GM19099 (cell line): Measurements from ENCODE around the gene GEMIN8.

Experiments
- POLR2A ChIP-seq: IDR thresholded peaks from 3 replicates; pipeline ENCODE4 v1.6.1; 2011; ENCODE audit warnings: low read depth; ENCODE audit not compliant: insufficient read length; ENCODE audit errors: extremely low read depth

GEMIN8 gene

GRCh38 chrX:14027511-14028019 lies 2.1 kb downstream of the GEMIN8 start:
- no peak for TF ChIP-seq POLR2A

DNA sequence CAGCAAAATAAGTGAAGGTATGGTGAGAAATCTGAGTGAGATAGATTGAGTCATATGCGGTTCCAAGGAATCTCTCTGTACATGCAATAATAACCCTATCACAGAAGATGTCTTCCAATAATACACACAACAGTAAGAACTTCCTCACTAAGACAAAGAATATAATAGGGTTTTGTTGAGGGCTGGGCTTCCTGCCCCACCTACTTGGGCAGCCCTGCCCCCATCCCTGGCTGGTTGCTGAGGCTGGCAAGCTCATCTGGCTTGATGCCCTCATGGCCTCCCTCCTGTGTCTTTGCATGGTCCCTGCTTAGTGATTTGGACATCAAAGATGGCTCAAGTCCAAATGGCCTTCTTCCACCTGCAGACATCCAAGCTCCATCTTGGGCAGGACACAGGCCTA lies 2.7 kb downstream of the GEMIN8 start:
- no peak for TF ChIP-seq POLR2A

DNA sequence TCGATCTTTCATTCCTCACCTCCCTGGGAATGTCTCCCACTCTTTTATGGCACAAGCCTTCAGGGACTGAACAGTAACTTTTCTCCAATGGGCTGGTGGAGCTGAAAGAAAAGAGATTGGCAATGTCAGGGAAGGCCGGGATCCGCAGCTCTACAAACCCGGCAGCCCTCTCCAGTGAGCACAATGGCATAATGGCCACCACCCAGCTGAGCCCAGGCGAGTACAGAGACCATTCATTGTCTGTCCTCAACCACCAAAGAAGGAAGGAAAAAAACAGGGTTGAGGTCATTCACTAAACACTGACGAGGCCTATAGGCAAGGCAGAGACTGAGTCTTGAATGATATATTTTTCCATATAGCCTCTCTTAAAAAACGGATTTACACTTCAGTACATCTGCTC lies 3.6 kb downstream of the GEMIN8 start:
- TF ChIP-seq POLR2A: no peak

- TF ChIP-seq POLR2A: no peak
These were observed 7.7 kb downstream of the GEMIN8 start for GRCh38 chrX:14022019-14022418.

DNA sequence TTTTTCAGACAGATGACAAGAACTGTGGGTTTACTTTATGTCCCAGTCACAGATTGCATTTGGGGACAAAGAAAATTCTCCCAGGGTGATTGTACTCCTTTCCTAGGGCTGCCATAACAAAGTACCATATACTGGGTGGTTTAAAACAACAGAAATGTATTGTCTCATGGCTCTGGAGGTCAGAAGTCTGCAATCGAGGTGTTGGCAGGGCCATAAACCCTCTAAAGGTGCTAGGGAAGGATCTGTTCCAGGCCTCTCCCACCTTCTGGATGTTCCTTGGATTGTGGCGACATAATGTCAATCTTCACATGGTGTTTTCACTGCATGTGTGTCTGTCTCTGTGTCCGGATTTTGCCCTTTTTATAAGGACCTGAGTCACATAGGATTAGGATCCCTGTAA lies 12.3 kb downstream of the GEMIN8 start:
- no peak for TF ChIP-seq POLR2A

DNA sequence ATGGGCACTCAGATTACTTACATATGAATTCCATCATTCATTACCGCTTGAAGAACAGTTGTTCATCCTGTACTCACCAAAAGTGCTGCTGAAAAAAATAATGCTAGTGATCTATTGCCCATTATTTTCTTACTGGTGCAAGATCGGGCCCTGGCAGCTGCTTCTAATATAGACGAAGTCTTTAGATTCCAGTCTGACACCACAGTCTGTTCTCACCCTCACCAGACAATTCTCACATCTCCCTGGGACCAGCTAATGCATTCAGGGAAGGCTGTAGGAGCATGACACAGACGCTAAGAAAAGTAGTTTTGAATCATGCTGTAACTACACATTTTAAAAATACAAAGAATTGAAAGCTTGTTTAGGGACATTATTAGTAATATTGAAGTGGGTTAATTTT lies 13.8 kb downstream of the GEMIN8 start:
- no peak for TF ChIP-seq POLR2A

DNA sequence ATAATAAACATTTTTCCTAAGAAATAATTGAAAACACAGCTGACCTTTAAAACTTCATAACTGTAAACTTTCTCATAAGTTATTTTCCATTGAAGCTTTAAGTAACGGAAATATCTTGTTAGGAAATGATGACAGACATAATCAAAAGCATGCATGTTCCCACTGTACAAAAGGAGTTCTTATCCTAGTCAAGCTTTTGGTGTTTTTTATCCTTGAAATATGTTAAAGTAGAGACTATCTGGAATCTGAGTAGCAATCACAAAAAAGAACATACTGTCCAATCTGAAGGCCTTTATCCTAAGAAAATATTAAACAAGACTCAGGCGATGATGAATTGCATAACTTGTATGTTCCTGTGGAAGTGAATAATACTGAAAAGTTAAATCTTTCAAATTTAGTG lies 14.4 kb downstream of the GEMIN8 start:
- TF ChIP-seq POLR2A: no peak

GRCh38 chrX:14014526-14014925 lies 15.2 kb downstream of the GEMIN8 start:
- TF ChIP-seq POLR2A: no peak

DNA sequence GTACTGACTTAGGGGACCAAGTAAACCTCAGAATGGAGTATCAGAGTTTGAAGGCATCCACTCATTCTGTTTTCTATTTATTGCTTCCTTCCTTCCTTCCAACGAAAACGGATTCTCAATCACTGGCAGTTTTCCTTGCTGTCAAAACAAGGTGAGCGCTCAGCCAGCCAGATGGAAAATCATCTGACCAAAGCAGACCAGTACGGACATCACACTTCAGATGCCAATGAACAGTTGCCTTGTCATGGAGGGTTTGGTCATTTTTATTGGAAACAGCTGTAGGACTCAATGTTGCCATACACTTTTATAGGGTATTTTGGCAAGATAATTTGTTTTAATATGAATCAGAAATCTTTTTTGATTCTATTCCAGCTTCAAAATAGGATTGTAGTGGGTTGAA lies 16.6 kb downstream of the GEMIN8 start:
- no peak for TF ChIP-seq POLR2A

GRCh38 chrX:14010566-14010965 lies 19.1 kb downstream of the GEMIN8 start:
- no peak for TF ChIP-seq POLR2A

GRCh38 chrX:14006540-14006939 lies 23.2 kb downstream of the GEMIN8 start:
- no peak for TF ChIP-seq POLR2A

DNA sequence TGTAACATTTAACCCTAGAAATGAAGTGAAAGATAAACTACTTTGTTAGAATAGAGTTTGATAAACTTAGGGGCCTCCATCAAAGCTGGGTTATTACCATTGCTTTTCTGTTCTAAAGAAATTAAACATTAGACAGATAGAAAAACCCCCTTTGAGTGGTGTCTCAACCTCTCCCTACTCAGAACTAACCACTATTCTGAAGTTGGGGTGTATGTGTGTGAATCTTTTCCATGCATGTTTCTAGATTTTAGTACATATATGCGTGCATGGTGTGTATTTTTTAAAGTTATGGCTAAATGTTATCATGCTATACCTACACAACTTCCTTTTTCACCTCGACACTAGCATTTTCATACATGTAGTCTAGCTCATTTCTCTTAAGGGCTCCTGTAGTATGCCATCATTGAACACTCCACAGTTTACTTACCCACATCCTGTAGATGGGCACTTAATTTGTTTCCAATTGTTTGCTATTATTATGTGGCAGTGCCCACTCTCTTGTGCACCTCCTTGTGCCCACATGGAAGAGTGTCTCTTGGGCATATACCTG lies 25.7 kb downstream of the GEMIN8 start:
- no peak for TF ChIP-seq POLR2A

- TF ChIP-seq POLR2A: no peak
These were observed 26.7 kb downstream of the GEMIN8 start for GRCh38 chrX:14003028-14003427.

GRCh38 chrX:13996650-13997049 lies 33.0 kb downstream of the GEMIN8 start:
- TF ChIP-seq POLR2A: no peak

- no peak for TF ChIP-seq POLR2A
These were observed 35.1 kb downstream of the GEMIN8 start for GRCh38 chrX:13994536-13995080.

DNA sequence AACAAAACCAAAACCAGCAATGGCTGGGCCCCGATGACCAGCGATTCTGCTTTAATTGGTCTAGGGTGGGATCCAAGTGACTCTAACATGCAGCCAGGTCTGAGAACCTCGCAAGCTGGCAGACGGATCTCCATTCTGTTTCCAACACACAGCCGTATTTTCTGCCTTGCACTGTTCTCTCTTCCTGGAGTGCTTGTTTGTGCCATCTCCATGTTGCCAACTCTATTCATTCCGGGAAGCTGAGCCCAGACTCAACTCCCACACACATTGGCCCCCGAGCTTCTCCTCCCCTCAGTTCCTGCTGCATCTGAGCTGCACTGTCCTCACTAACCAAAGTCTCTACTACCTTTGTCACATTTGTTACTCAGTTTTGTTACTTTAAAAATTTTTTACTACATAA lies 35.6 kb downstream of the GEMIN8 start:
- TF ChIP-seq POLR2A: no peak

- no peak for TF ChIP-seq POLR2A
These were observed 39.4 kb downstream of the GEMIN8 start for GRCh38 chrX:13990126-13990800.

DNA sequence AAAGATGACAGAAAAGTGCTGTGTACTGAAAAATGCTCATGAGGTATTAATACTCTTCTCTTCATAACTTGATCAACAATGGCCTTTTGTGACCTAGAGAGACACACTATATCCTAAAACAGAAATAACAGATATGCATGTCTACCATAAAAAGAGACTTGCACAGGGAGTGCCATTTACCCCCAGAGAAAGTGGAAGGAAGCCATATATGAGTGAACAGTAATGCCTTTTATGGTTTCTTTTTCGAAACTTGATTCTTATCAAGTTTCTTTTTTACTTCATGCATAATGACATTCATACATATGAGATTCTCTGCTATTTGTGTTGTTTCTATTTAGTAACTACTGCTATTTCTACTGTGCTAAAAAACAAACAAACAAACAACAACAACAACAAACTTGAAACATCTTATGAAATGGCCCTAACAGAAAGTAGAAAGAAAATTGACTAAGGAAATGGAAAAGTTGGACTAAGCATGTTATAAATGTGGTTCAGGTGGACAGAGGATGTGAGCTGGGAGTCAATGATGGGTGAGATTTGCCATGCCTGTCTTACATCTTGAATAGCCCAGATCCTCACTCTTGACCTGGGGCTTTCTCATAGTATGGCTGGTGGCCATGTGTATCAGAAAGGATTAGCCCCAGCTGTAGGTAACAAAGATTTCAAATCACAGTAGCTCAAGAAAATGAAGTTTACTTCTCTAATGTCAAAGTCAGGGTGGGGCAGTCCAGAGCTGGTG lies 43.8 kb downstream of the GEMIN8 start:
- TF ChIP-seq POLR2A: no peak
